Measurements from ENCODE around the gene ZNF675.
"Not testable (repeated sequence)": the region's sequence is repeated elsewhere in the genome, so short reads cannot be mapped to it uniquely, and the experiment has no call there.

ZNF675 gene

DNA sequence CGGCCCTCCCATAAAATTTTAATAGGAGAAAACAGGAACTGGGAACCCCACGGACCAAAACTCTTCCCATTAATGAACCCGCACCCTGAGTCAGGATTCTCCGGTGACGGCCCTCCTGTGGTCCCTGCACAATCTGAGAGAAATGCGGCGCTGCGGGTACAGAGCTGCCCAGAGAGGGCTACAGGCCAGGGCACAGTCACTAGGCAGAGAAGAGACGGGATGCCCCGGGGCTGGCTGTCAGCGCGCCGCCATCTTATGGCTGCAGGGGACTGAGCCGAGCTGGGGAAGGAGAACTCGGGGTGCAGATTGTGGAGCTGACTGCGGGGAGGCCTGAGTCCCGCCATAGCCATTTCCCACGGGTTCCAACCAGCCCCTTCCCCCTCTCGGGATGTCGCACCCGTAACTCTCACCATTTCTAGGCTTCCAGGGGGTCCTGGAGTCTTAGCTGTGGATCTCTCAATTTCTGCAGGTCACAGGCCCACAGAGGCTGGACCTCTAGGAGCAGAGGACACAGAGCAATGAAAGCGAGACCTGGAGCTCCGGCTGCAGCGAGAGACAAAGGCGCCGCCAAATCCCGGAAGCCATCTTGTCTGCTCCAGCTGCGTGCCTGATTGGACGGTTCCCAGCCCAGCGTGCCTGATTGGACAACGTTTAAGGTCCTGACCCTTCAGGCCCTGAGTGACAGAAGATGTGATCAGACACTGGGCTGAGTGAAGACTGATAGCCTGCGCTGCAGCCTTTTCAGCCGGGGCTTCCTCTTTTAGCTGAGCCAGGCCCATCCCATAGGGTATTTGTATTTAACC, at the start of gene ZNF675:
TSS of gene ZNF675 (minus strand) at position 592 of the 803 bp plus-strand sequence. CDS start at position 413, 179 bp downstream.
- peak; percentile 83 for DNase-seq

DNA sequence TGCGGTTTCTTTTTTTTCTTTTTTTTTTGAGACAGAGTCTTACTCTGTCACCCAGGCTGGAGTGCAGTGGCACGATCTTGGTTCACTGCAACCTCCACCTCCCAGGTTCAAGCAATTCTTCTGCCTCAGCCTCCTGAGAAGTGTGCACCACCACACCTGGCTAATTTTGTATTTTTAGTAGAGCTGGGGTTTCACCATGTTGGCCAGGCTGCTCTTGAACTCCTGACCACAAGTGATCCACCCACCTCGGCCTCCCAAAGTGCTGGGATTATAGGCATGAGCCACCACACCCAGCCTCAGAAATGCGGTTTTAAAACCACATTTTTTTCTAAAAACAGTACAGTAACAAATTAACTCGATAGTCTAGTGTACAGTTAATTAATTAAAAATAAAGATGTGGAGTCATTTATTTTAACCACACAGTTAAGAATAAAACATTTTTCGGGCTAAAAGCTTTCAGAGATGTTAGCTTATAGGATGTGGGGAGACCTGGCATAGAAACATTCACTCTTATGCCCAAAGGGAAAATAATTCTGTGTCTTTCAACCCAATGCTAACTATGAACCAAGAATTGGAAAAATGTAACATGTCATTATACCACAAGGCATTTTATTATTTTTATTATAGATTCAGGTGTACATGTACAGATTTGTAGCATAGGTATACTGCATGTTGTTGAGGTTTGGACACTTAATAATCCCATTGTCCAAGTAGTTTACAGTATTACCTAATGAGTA, 43.9 kb upstream of the ZNF675 start:
- DNase-seq, result not testable (repeated sequence)

DNA sequence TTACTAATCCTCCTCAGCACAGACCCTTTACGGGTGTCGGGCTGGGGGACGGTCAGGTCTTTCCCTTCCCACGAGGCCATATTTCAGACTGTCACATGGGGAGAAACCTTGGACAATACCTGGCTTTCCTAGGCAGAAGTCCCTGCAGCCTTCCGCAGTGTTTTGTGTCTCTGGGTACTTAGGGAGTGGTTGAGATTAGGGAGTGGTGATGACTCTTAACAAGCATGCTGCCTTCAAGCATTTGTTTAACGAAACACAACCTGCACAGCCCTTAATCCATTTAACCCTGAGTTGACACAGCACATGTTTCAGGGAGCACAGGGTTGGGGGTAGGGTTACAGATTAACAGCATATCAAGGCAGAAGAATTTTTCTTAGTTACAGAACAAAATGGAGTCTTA, 37.1 kb upstream of the ZNF675 start:
- not testable (repeated sequence) for DNase-seq

GRCh38 chr19:23718802-23719201, 31.8 kb upstream of the ZNF675 start:
- no peak for DNase-seq

DNA sequence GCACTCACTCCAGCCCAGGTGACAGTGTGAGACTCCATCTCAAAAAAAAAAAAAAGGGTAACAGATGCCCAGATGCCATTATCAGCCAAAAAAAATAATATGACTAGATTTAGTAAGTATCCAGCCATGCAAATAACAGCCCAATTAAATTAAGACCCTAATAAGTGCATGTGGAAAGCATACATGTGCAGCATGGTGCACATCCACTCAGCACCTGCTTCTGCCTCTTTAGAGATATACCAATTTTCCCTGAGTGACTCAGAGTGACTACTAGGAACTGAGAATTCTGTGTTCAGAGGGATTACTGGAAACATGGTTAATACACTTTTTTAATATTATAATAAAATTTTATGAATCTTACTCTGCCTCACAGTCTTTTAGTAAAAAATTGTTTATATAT, 29.8 kb upstream of the ZNF675 start:
- DNase-seq, result no peak

- no peak for DNase-seq
Measured at GRCh38 chr19:23709347-23709746, 22.3 kb upstream of the ZNF675 start.

DNA sequence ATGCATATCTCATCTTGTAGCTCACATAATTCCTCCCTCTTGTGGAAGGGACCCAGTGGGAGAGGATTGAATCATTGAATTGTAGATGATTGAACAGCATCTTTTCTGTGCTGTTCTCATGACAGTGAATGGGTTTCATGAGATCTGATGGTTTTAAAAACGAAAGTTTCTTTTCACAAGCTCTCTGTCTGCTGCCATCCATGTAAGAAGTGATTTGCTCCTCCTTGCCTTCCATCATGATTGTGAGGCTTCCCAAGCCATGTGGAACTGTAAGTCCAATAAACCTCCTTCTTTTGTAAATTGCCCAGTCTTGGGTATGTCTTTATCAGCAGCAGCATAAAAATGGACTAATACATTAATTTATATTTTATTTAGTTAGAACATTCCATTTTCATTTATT, 19.6 kb upstream of the ZNF675 start:
- DNase-seq, result no peak

DNA sequence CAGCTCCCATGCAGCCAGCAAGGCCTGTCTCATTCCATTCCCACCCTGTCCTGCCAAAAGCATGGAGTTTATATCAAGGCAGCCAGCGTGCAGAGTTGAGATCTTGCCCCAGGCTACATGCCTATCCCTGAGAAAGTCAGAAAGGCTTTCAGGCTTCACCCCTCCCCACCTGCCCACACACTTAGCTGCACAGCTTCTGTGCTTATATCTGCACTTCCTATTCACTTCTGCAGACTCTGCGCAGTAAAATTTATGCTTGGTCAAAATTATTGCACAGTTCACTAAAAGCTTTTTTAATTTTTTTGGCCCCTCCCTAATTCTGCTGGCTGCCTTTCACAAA, 12.5 kb upstream of the ZNF675 start:
- DNase-seq, result no peak

DNA sequence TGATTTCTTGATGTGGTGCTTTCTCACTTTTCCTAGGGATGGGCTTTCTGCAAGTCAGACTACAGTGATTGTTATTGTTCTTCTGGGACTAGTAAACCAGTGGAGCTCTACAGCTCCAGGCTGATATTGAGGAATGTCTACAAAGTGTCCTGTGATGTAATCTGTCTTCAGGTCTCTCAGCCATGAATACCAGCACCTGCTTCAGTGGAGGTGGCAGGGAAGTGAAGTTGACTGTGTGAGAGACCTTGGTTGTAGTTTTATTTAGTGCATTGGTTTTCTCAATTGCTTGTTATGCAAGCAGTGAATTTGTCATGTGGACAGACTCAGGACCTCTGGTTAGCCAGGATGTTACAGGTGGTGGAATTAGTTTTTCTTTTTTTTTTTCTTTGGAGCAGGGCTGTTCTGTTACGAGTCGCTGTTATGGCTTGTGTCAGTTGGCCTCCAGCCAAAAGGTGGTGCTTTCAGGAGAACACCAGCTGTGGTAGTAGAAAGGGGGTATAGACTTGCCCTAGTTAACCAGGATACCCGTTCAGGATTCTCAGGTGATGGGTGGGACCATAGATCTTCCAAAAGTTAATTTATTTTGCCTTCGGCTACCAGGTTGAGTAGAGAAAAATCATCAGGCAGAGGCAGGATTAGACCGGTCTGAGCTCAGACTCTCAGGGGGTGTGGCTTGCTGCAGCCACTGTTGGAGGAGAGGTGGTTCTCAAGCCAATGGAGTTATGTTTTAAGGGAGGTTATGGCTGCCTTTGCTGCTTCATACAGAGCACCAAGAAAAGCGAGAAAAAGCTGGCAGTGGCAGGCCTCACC, 11.9 kb upstream of the ZNF675 start:
- DNase-seq, result no peak

- DNase-seq, result not testable (repeated sequence)
Measured at GRCh38 chr19:23692937-23693336, 5.9 kb upstream of the ZNF675 start.

- DNase-seq, result no peak
Measured at GRCh38 chr19:23673132-23673531, 13.9 kb downstream of the ZNF675 start.

GRCh38 chr19:23668606-23669005, 18.4 kb downstream of the ZNF675 start:
- not testable (repeated sequence) for DNase-seq

DNA sequence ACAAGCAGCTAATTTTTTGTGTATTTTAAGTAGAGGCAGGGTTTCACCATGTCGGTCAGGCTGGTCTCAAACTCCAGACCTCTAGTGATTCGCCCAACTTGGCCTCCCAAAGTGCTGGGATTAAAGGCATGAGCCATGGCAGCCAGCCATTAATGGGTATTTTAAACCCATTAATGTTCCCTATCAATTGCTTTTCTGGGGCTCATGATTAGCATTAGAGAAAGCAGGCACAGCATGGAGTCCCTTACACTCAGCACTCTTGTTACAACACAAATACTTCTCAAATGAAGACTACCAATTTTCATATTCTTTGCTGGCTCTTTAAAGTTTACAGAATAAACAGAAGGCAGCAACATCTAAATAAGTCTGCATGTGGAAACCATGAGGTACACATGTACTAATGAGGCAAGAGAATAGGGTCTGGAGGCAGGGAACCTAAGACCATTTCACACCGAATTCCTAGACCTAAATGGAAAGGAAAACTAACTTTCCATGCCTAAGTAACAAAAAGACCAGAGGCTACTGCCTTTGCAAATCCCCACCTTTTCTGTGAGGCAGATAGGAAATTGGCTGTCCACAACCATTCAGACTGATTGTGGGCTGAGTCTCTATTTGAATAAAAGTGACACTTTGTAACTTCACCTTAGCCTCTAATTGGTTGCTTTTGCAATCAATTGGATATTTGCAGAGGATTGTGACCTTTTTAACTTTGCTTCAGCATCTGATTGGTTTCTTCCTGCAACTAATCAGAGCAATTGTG, 21.2 kb downstream of the ZNF675 start:
- no peak for DNase-seq

GRCh38 chr19:23649817-23650216, 37.2 kb downstream of the ZNF675 start:
- DNase-seq, result not testable (repeated sequence)
